ENCODE measurements around the gene AGBL5.
A peak's percentile ranks its signal among the peaks of the same experiment; 100 is the strongest.

Gene AGBL5, protein sequence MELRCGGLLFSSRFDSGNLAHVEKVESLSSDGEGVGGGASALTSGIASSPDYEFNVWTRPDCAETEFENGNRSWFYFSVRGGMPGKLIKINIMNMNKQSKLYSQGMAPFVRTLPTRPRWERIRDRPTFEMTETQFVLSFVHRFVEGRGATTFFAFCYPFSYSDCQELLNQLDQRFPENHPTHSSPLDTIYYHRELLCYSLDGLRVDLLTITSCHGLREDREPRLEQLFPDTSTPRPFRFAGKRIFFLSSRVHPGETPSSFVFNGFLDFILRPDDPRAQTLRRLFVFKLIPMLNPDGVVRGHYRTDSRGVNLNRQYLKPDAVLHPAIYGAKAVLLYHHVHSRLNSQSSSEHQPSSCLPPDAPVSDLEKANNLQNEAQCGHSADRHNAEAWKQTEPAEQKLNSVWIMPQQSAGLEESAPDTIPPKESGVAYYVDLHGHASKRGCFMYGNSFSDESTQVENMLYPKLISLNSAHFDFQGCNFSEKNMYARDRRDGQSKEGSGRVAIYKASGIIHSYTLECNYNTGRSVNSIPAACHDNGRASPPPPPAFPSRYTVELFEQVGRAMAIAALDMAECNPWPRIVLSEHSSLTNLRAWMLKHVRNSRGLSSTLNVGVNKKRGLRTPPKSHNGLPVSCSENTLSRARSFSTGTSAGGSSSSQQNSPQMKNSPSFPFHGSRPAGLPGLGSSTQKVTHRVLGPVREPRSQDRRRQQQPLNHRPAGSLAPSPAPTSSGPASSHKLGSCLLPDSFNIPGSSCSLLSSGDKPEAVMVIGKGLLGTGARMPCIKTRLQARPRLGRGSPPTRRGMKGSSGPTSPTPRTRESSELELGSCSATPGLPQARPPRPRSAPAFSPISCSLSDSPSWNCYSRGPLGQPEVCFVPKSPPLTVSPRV

DNA sequence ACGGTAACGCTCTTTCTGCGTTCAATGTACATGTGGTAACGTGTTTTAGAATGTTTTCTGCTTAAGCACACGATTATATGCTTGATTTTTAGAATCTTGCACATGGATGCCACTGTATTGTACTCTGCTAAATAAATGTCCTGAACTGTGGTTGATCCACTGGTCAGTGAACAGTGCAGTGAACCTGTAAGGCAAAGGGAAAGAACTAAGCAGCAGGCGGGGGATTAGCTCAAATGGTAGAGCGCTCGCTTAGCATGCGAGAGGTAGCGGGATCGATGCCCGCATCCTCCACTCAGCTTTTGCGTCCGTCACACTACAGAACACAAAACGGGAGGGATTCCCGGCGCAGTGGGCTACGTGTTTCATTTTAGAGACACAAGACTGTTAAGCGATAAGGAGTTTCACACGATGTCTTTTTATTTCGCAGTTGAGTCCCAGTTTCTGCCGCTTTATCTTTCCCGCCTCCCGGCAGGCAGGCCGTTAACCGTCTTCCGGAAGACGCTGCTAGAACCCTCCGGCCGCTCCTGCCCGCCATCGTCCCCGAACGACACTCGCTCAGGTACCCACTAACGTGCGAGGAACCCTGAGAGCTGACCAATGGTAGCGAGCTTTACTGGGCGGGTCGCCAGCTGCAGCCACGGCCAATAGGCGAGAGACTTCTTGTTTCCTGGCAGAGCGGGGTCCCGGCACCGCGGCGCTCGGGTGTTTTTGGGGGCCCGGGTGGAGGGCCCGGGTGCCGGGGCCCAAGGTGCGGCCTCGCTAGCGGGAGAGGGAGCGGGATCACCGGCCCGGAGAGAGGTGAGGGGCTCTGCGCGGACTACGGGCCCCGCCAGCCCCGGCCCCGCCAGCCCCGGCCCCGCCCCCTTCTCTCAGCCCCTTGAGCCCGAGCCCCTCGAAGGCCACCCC, at the start of gene AGBL5:
Gene AGBL5, plus strand, starts transcription at position 673 of the 906 bp plus-strand sequence. CDS start 1,291 bp downstream, outside the sequence.
- Histone ChIP-seq H3K36me3 (ENCODE audit: control insufficient read depth, insufficient read depth, low read length) (peaks cover 11% of the 10 kb centered on the region), H3K27me3 (replicated peaks; ENCODE audit: control insufficient read depth, insufficient read depth, low read length) (no peaks in the 10 kb centered on the region), H3K4me3 (replicated peaks; ENCODE audit: low read depth, low read length) (peak within 1 kb of the TSS; percentile 94)
- DNase-seq (ENCODE audit: extremely low read depth, insufficient read length) = peak; percentile 97
- TF ChIP-seq, protein P1, sequence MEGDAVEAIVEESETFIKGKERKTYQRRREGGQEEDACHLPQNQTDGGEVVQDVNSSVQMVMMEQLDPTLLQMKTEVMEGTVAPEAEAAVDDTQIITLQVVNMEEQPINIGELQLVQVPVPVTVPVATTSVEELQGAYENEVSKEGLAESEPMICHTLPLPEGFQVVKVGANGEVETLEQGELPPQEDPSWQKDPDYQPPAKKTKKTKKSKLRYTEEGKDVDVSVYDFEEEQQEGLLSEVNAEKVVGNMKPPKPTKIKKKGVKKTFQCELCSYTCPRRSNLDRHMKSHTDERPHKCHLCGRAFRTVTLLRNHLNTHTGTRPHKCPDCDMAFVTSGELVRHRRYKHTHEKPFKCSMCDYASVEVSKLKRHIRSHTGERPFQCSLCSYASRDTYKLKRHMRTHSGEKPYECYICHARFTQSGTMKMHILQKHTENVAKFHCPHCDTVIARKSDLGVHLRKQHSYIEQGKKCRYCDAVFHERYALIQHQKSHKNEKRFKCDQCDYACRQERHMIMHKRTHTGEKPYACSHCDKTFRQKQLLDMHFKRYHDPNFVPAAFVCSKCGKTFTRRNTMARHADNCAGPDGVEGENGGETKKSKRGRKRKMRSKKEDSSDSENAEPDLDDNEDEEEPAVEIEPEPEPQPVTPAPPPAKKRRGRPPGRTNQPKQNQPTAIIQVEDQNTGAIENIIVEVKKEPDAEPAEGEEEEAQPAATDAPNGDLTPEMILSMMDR (IDR thresholded peaks at IDR 0.05; ENCODE audit: insufficient read depth, low read length, poor library complexity, severe bottlenecking) = no peak

DNA sequence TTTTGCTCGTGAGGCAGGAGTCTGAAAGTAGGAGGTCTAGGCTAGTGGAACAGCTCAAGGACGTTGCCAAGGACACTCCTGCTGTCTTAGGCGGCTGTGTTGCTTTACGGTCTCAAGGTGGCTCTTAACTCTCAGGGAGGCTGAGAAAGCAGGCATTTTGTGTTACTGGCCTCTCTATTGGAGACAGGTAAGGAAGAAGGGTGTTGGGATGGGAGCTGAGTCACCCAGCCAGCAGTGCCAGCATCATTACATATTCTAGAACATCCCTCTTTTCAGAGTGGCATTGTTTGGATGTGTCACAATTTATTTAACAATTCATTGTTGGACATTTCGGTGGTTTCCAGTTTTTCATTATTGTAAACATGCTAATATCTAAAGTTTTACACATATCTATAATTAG, 49.5 kb upstream of the AGBL5 start:
- H3K27me3 ChIP-seq (replicated peaks; ENCODE audit: control insufficient read depth, insufficient read depth, low read length) = no peaks in the 10 kb centered on the region
- TF ChIP-seq, protein P1 (IDR thresholded peaks at IDR 0.05; ENCODE audit: insufficient read depth, low read length, poor library complexity, severe bottlenecking) = no peak

DNA sequence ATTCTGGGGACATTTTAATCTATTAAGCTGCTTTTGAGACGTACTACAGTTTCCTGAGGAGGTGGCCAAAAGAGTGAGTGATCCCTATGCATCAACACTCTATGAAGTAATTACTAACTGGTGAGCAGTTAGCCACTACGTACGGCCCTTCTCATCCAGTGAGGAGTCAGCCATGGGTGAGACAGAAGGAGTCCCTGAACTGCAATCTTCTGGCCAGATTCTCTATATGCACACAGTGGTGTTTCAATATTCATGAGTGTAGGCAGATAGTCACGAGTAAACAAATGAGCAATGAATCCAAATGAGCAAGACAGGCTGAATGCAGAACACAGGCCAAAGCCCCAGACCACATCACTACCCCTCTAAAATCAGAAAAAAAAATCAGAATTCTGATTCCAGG, 48.5 kb upstream of the AGBL5 start:
- Histone ChIP-seq H3K27me3 (replicated peaks; ENCODE audit: control insufficient read depth, insufficient read depth, low read length) (no peaks in the 10 kb centered on the region), H3K4me3 (replicated peaks; ENCODE audit: low read depth, low read length) (no peak overlapping the region), H3K36me3 (ENCODE audit: control insufficient read depth, insufficient read depth, low read length) (no peaks in the 10 kb centered on the region)
- TF ChIP-seq, protein P1 (IDR thresholded peaks at IDR 0.05; ENCODE audit: insufficient read depth, low read length, poor library complexity, severe bottlenecking) = no peak
- DNase-seq (ENCODE audit: extremely low read depth, insufficient read length) = no peak

More for the DNA sequence above, 49.5 kb upstream of the AGBL5 start:
- Histone ChIP-seq H3K36me3 (ENCODE audit: control insufficient read depth, insufficient read depth, low read length) (no peaks in the 10 kb centered on the region), H3K4me3 (replicated peaks; ENCODE audit: low read depth, low read length) (no peak overlapping the region)
- no peak for DNase-seq (ENCODE audit: extremely low read depth, insufficient read length)

DNA sequence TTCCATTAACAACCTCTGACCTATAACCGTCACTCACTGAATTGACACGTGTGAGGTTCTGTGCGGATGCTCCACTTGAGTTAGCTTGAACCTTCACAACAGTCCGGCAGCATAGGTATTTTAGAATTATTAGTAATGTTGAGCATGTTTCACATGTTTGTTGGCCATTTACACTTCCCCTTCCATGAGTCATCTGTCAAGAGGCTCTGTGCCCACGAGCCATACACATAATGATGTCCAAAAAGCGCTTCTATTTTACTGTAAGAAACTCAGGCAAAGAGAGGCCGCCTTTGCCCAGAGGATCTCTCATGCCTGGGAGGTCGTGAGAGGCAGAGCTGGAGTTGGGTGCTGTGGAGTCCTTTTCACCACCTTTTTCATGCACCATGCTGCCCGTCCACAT, 47.6 kb upstream of the AGBL5 start:
- TF ChIP-seq, protein P1 (IDR thresholded peaks at IDR 0.05; ENCODE audit: insufficient read depth, low read length, poor library complexity, severe bottlenecking) = no peak
- no peak overlapping the region for H3K4me3 ChIP-seq (replicated peaks; ENCODE audit: low read depth, low read length)
- H3K27me3 ChIP-seq (replicated peaks; ENCODE audit: control insufficient read depth, insufficient read depth, low read length) = no peaks in the 10 kb centered on the region
- no peaks in the 10 kb centered on the region for H3K36me3 ChIP-seq (ENCODE audit: control insufficient read depth, insufficient read depth, low read length)
- no peak for DNase-seq (ENCODE audit: extremely low read depth, insufficient read length)

Data from GM06990 (cell line).